HCT116 (cell line): ENCODE measurements around the gene SRF.

Experiments
- EGR1 ChIP-seq: IDR thresholded peaks from 2 replicates; pipeline ENCODE4 v1.6.1; 2012; ENCODE audit warnings: low read depth
- EZH2 ChIP-seq: fragments of 200-600 bp; sonication (generic); IDR thresholded peaks from 2 replicates; pipeline ENCODE4 v1.6.1; 2017; ENCODE audit warnings: antibody characterized with exemption, mixed run types
- EZH2phosphoT487 ChIP-seq: fragments of 200-600 bp; IDR thresholded peaks from 2 replicates; pipeline ENCODE4 v1.6.1; 2018; ENCODE audit warnings: antibody characterized with exemption, borderline replicate concordance
- JUND ChIP-seq: IDR thresholded peaks from 2 replicates; pipeline ENCODE4 v1.6.1; 2012
- POLR2A ChIP-seq: IDR thresholded peaks from 2 replicates; pipeline ENCODE4 v1.7.0; 2011; ENCODE audit warnings: borderline replicate concordance; ENCODE audit not compliant: insufficient read depth, insufficient read length; ENCODE audit errors: extremely low read depth
- POLR2AphosphoS5 ChIP-seq: IDR thresholded peaks from 2 replicates; pipeline ENCODE4 v1.6.1; 2011; ENCODE audit warnings: mild to moderate bottlenecking, low read depth, low read length, moderate library complexity
- RAD21 ChIP-seq: IDR thresholded peaks from 2 replicates; pipeline ENCODE4 v1.6.1; 2012; ENCODE audit warnings: low read depth, mild to moderate bottlenecking
- TCF7L2 ChIP-seq: IDR thresholded peaks from 2 replicates; pipeline ENCODE4 v1.7.0; 2011; ENCODE audit warnings: borderline replicate concordance, inconsistent platforms; ENCODE audit not compliant: insufficient read depth, insufficient read length; ENCODE audit errors: extremely low read depth
- YY1 ChIP-seq: IDR thresholded peaks from 2 replicates; pipeline ENCODE4 v1.6.1; 2011; ENCODE audit warnings: low read length, low read depth, moderate library complexity, mild to moderate bottlenecking; ENCODE audit not compliant: insufficient replicate concordance; ENCODE audit errors: extremely low read depth
- ZFX ChIP-seq: fragments of 450-650 bp; IDR thresholded peaks from 2 replicates; pipeline ENCODE4 v1.6.1; 2017
- TF ChIP-seq, protein P1 (sequence below), 3 experiments: fragments of 200-600 bp in 1 of 3; sonication (generic) in 1 of 3; IDR thresholded peaks in 2 of 3; conservative IDR thresholded peaks in 1 of 3; 2 replicates each; pipeline ENCODE4 v1.5.1; 2012 to 2017; ENCODE audit warnings: low read depth in 2 of 3, low read length in 2 of 3, antibody characterized with exemption in 1 of 3, borderline replicate concordance in 1 of 3, control low read depth in 1 of 3, mild to moderate bottlenecking in 1 of 3, mixed read lengths in 1 of 3, mixed run types in 1 of 3, moderate library complexity in 1 of 3; ENCODE audit not compliant: insufficient read depth in 1 of 3
- TF ChIP-seq, protein P2 (sequence below): IDR thresholded peaks from 2 replicates; pipeline ENCODE4 v1.6.1; 2012; ENCODE audit warnings: low read depth
- TF ChIP-seq, protein P3 (sequence below): IDR thresholded peaks from 2 replicates; pipeline ENCODE4 v1.6.1; 2011; ENCODE audit warnings: mild to moderate bottlenecking, low read length, moderate library complexity; ENCODE audit not compliant: insufficient replicate concordance; ENCODE audit errors: extremely low read depth
- TF ChIP-seq, protein P4 (sequence below): IDR thresholded peaks from 2 replicates; pipeline ENCODE4 v1.6.1; 2012

DNA sequence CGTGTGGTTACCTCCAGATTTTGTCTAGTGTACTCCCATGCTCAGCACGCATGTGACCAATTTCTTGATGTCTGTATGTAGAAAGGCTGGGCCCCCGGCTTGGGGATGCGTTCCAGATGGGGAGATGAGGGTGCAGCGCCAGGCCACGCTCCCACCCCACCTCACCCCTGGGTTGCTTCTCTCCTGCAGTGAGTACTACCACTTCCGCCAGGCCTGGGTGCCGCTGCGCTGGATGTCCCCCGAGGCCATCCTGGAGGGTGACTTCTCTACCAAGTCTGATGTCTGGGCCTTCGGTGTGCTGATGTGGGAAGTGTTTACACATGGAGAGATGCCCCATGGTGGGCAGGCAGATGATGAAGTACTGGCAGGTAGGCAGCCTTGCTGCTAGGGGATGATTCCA lies 11.5 kb upstream of the SRF start:
- TF ChIP-seq, protein P1, sequence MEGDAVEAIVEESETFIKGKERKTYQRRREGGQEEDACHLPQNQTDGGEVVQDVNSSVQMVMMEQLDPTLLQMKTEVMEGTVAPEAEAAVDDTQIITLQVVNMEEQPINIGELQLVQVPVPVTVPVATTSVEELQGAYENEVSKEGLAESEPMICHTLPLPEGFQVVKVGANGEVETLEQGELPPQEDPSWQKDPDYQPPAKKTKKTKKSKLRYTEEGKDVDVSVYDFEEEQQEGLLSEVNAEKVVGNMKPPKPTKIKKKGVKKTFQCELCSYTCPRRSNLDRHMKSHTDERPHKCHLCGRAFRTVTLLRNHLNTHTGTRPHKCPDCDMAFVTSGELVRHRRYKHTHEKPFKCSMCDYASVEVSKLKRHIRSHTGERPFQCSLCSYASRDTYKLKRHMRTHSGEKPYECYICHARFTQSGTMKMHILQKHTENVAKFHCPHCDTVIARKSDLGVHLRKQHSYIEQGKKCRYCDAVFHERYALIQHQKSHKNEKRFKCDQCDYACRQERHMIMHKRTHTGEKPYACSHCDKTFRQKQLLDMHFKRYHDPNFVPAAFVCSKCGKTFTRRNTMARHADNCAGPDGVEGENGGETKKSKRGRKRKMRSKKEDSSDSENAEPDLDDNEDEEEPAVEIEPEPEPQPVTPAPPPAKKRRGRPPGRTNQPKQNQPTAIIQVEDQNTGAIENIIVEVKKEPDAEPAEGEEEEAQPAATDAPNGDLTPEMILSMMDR (IDR thresholded peaks at IDR 0.05 in 2 of 3, conservative IDR thresholded peaks at IDR 0.05 in 1 of 3; ENCODE audit: borderline replicate concordance in 1 of 3, insufficient read depth in 1 of 3, low read depth in 2 of 3, low read length in 2 of 3), result no peak
- no peak for TF ChIP-seq EGR1
- no peak for TF ChIP-seq EZH2phosphoT487
- TF ChIP-seq TCF7L2, result no peak
- TF ChIP-seq ZFX, result no peak
- TF ChIP-seq, protein P2, sequence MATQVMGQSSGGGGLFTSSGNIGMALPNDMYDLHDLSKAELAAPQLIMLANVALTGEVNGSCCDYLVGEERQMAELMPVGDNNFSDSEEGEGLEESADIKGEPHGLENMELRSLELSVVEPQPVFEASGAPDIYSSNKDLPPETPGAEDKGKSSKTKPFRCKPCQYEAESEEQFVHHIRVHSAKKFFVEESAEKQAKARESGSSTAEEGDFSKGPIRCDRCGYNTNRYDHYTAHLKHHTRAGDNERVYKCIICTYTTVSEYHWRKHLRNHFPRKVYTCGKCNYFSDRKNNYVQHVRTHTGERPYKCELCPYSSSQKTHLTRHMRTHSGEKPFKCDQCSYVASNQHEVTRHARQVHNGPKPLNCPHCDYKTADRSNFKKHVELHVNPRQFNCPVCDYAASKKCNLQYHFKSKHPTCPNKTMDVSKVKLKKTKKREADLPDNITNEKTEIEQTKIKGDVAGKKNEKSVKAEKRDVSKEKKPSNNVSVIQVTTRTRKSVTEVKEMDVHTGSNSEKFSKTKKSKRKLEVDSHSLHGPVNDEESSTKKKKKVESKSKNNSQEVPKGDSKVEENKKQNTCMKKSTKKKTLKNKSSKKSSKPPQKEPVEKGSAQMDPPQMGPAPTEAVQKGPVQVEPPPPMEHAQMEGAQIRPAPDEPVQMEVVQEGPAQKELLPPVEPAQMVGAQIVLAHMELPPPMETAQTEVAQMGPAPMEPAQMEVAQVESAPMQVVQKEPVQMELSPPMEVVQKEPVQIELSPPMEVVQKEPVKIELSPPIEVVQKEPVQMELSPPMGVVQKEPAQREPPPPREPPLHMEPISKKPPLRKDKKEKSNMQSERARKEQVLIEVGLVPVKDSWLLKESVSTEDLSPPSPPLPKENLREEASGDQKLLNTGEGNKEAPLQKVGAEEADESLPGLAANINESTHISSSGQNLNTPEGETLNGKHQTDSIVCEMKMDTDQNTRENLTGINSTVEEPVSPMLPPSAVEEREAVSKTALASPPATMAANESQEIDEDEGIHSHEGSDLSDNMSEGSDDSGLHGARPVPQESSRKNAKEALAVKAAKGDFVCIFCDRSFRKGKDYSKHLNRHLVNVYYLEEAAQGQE, result no peak
- TF ChIP-seq POLR2A, result no peak
- no peak for TF ChIP-seq EZH2
- TF ChIP-seq, protein P3, sequence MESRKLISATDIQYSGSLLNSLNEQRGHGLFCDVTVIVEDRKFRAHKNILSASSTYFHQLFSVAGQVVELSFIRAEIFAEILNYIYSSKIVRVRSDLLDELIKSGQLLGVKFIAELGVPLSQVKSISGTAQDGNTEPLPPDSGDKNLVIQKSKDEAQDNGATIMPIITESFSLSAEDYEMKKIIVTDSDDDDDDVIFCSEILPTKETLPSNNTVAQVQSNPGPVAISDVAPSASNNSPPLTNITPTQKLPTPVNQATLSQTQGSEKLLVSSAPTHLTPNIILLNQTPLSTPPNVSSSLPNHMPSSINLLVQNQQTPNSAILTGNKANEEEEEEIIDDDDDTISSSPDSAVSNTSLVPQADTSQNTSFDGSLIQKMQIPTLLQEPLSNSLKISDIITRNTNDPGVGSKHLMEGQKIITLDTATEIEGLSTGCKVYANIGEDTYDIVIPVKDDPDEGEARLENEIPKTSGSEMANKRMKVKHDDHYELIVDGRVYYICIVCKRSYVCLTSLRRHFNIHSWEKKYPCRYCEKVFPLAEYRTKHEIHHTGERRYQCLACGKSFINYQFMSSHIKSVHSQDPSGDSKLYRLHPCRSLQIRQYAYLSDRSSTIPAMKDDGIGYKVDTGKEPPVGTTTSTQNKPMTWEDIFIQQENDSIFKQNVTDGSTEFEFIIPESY, result no peak
- no peak for TF ChIP-seq POLR2AphosphoS5
- TF ChIP-seq RAD21, result no peak
- no peak for TF ChIP-seq JUND
- TF ChIP-seq, protein P4, sequence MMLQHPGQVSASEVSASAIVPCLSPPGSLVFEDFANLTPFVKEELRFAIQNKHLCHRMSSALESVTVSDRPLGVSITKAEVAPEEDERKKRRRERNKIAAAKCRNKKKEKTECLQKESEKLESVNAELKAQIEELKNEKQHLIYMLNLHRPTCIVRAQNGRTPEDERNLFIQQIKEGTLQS, result no peak
- no peak for TF ChIP-seq YY1
